Measurements from ENCODE around the gene SFMBT2. TPM values are rescaled to one million over a fixed set of nuclear protein-coding genes. Genes with fewer than 3 reads are reported as not detected.

SFMBT2 gene
- polyA plus RNA-seq, 2 of the 4 experiments (the other 2 are of a cell fraction) = 9.6 to 10.2 TPM

DNA sequence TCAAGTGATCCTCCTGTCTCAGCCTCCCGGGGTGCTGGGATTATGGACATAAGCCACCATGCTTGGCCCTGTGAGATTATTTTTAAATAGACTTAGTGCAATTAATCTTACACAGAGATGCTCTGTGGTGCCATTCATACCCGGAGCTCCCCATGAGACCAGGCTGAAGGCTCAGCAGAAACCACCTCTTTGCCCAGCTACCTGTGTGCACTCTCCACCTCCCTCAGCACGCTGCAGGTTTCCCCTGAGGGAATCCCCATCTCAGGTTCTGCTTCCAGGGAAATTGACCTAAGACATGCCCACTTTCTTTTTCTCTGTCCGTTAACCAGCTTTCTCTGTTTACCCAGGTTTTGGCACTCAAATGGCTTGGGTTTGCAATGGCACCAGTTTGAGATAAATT is 260.5 kb downstream of the SFMBT2 start:
- Histone ChIP-seq H3K9me3 (no peaks in the 10 kb centered on the region), H3K4me1 (0 out of 3 replicates have a peak, but pooled peaks cover 3% of the 10 kb centered on the region), H3K4me3 (no peak overlapping the region), H3K27ac (no peak overlapping the region), H3K4me2 (no peak overlapping the region)
- ATAC-seq (peak in 1 of 2 experiments; percentile 39; a peak in 3 of 6 replicates), DNase-seq (ENCODE audit: low read depth in 1 of 2, low spot score in 1 of 2) (no peak), FAIRE-seq (no peak)
- POLR2A ChIA-PET = no interaction called here
- TF ChIP-seq RAD21 (conservative IDR thresholded peaks at IDR 0.05 in 1 of 2, IDR thresholded peaks at IDR 0.05 in 1 of 2) = no peak
- TF ChIP-seq CBX2 (IDR thresholded peaks at IDR 0.05; ENCODE audit: borderline replicate concordance, low read depth) = no peak
- TF ChIP-seq EHF (CRISPR knock-in tag; IDR thresholded peaks at IDR 0.05) = no peak
- TF ChIP-seq CEBPB (IDR thresholded peaks at IDR 0.05) = no peak
- TF ChIP-seq EHMT2 (IDR thresholded peaks at IDR 0.05; ENCODE audit: low read depth) = no peak
- no peak for TF ChIP-seq ZFP36 (IDR thresholded peaks at IDR 0.05; ENCODE audit: borderline replicate concordance, partially characterized antibody)
- TF ChIP-seq SREBF2 (IDR thresholded peaks at IDR 0.05) = no peak
- no peak for TF ChIP-seq REST (IDR thresholded peaks at IDR 0.05)
- TF ChIP-seq MAX (IDR thresholded peaks at IDR 0.05) = no peak
- TF ChIP-seq JUN (IDR thresholded peaks at IDR 0.05) = no peak
- TF ChIP-seq NFE2L2 (conservative IDR thresholded peaks at IDR 0.05; ENCODE audit: low read length) = no peak
- no peak for TF ChIP-seq ZSCAN20 (CRISPR knock-in tag; IDR thresholded peaks at IDR 0.05)
- TF ChIP-seq HEYL (CRISPR knock-in tag; IDR thresholded peaks at IDR 0.05) = no peak
- no peak for TF ChIP-seq HDAC2 (IDR thresholded peaks at IDR 0.05)
- TF ChIP-seq BHLHE40 (IDR thresholded peaks at IDR 0.05; ENCODE audit: low read depth, low read length) = no peak
- WGBS (ENCODE audit: missing lambda C conversion rate) = 23% methylated on average over 4 of the region's 4 CpGs
- CTCF ChIA-PET = interaction anchor here (1.3 to 1.4 kb wide), 2 partner anchors 29 to 482 kb away, joined by 3 to 4 read pairs; no protein-coding TSS in a partner anchor

DNA sequence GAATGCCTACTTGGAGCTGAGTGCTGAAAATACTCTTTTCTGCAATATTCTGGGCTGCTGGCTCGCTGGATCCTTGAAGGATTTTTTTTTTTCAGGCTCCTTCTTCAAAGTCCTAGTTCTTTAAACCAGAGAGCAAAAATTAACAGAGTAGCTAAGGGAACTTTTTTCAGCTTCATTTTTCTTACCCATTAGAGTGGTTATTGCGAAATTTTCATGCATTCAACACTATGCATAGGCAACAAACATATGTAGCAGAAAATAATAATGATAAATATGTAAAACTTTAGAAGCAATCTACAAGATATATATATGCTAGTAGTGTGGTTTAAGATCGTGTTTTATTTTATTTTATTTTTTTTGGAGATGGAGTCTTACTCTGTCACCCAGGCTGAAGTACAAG is 264.6 kb downstream of the SFMBT2 start:
- H3K27ac ChIP-seq = no peak overlapping the region
- no peak for DNase-seq (ENCODE audit: low read depth in 1 of 2, low spot score in 1 of 2)
- H3K9me3 ChIP-seq = no peaks in the 10 kb centered on the region
- no peak for ATAC-seq
- no peak for FAIRE-seq
- H3K4me1 ChIP-seq = no peaks in the 10 kb centered on the region
- CTCF ChIA-PET = no interaction called here
- POLR2A ChIA-PET = no interaction called here
- TF ChIP-seq, protein P1, sequence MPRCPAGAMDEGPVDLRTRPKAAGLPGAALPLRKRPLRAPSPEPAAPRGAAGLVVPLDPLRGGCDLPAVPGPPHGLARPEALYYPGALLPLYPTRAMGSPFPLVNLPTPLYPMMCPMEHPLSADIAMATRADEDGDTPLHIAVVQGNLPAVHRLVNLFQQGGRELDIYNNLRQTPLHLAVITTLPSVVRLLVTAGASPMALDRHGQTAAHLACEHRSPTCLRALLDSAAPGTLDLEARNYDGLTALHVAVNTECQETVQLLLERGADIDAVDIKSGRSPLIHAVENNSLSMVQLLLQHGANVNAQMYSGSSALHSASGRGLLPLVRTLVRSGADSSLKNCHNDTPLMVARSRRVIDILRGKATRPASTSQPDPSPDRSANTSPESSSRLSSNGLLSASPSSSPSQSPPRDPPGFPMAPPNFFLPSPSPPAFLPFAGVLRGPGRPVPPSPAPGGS (IDR thresholded peaks at IDR 0.05) = no peak
- TF ChIP-seq MYC (IDR thresholded peaks at IDR 0.05; ENCODE audit: borderline replicate concordance, low read length) (no peak), HDAC2 (IDR thresholded peaks at IDR 0.05) (no peak), CHD4 (IDR thresholded peaks at IDR 0.05; ENCODE audit: borderline replicate concordance) (no peak), ELK1 (IDR thresholded peaks at IDR 0.05; ENCODE audit: low read depth, low read length) (no peak), ESRRA (IDR thresholded peaks at IDR 0.05; ENCODE audit: borderline replicate concordance, low read length) (no peak), HOXA7 (CRISPR knock-in tag; IDR thresholded peaks at IDR 0.05) (no peak), CEBPB (IDR thresholded peaks at IDR 0.05) (no peak), TFCP2L1 (CRISPR knock-in tag; IDR thresholded peaks at IDR 0.05) (no peak), REST (IDR thresholded peaks at IDR 0.05) (no peak), NR3C1 (IDR thresholded peaks at IDR 0.05) (no peak), POLR2AphosphoS2 (conservative IDR thresholded peaks at IDR 0.05; ENCODE audit: low read length) (no peak), SREBF2 (IDR thresholded peaks at IDR 0.05) (no peak)
- 16% methylated on average over 3 of the region's 3 CpGs for whole genome bisulfite sequencing (ENCODE audit: missing lambda C conversion rate)
- H3K4me2 ChIP-seq = no peak overlapping the region
- H3K4me3 ChIP-seq = no peak overlapping the region
